SK-N-DZ (cell line): Measurements from ENCODE around the gene ST8SIA1.
"Not testable (repeated sequence)": the region's sequence is repeated elsewhere in the genome, so short reads cannot be mapped to it uniquely, and the experiment has no call there.

Experiments
- DNase-seq: peaks from one replicate; pipeline ENCODE4 v3.0.0-alpha.2; 2015; ENCODE audit warnings: low spot score

Gene ST8SIA1

GRCh38 chr12:22172501-22172900 lies 162.0 kb downstream of the ST8SIA1 start:
- DNase-seq = no peak

- DNase-seq = no peak
Measured at GRCh38 chr12:22169376-22169775, 165.1 kb downstream of the ST8SIA1 start.

- DNase-seq = no peak
Measured at GRCh38 chr12:22164139-22164538, 170.4 kb downstream of the ST8SIA1 start.

GRCh38 chr12:22163594-22163993 lies 170.9 kb downstream of the ST8SIA1 start:
- DNase-seq = no peak

GRCh38 chr12:22160396-22161003 lies 174.0 kb downstream of the ST8SIA1 start:
- DNase-seq = no peak

- DNase-seq = not testable (repeated sequence)
Measured at GRCh38 chr12:22149286-22149685, 185.2 kb downstream of the ST8SIA1 start.

- not testable (repeated sequence) for DNase-seq
Measured at GRCh38 chr12:22146686-22147085, 187.8 kb downstream of the ST8SIA1 start.
